HG03066 (cell line): ENCODE results near the gene DNASE2.
A peak's percentile ranks its signal among the peaks of the same experiment; 100 is the strongest.
"Not testable (repeated sequence)": the region's sequence is repeated elsewhere in the genome, so short reads cannot be mapped to it uniquely, and the experiment has no call there.

ENCODE experiments used
- ATAC-seq: cut with Tn5 transposase; IDR thresholded peaks from one replicate; pipeline ENCODE4 v1.9.1; 2021; ENCODE audit warnings: low read depth; ENCODE audit not compliant: unreplicated experiment

DNASE2 gene, protein sequence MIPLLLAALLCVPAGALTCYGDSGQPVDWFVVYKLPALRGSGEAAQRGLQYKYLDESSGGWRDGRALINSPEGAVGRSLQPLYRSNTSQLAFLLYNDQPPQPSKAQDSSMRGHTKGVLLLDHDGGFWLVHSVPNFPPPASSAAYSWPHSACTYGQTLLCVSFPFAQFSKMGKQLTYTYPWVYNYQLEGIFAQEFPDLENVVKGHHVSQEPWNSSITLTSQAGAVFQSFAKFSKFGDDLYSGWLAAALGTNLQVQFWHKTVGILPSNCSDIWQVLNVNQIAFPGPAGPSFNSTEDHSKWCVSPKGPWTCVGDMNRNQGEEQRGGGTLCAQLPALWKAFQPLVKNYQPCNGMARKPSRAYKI

DNA sequence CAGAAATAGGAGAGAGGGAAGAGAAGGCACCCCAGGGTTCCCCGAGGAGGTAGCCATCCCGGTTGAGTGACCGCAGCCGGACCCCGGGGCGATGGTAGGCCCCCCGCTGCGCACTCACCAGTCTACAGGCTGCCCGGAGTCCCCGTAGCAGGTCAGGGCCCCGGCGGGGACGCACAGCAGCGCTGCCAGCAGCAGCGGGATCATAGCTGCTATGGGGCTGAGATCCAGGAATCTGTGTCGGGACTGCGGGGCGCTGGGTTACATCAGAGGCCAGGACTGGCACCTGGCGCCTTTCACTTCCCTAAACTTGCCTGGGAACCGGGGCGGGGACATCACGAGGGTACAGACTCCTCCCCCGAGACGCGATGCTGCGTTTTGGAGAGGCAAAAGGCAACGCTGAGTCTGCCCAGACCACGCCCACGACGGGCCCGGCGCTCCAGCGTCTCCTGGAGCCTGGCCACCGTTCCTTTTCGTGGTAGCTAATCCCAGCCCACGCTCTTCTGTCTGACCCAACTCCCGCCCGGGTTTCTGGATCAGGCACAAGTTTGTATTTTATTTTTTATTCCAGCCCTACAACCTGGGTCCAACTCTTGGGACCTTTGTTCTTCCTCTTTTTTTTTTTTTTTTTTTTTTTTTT, at the start of gene DNASE2:
TSS of gene DNASE2 (minus strand) at position 278 of the 637 bp plus-strand sequence. CDS start at position 204, 74 bp downstream.
- ATAC-seq: peak; percentile 87

DNA sequence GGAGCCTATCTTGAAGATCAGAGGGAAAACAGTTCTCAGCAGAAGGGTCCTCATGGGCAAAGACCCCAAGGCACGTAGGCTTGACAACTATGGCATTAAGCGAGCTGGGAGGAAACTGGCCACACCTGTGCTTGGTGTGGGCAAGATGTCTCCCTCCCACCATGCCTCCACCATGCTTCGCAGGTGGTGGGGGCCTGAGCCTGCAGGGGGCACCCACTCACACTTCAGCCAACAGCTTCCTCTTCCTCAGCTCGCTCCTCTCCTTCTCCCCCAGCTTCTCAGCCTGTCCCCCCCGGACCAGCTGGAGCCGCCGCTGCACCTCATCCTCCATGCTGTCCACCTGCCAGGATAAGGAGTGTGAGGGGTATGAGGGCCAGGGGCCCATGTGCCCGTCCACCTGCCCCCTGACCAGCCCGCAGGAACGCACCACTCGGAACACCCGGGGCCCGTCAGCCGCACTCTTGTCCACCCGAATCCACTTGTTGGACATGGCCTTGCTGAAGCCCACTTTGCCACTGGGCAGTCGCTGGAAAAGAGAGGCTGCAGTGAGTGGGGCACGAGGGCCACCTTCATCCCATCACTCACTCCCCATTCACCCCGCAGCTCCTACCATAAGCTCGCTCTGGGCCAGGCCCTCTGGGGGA, 48.9 kb upstream of the DNASE2 start:
- ATAC-seq: no peak

DNA sequence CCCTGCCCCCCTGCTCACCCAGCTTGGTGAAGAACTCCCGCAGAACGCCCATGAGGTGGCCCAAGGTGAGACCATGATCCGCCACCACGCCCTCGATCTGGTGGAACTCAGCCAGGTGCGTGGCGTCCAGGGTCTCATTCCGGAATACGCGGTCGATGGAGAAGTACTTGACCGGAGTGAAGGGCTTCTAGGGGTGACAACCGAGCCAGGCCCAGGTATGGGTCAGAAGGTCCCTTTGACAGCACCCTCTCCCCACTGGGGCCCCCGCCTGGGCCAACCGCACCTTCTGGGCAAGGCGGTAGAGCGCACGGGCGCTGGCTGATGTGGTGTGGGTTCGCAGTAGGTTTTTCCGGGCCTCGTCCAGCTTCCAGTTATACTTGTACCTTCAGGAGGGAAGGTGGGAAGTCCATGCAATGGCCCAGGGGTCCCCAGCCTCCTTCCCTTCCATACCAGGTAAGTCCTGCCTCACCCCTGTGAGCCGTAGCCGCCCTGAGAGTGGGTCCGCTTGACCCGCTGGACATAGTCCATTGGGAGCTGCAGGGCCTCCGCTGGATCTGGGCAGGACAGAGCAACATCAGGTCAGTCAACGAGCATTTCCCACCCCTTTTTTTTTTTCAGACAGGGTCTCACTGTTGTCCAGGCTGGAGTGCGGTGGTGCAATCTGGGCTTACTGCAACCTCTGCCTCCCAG, 43.5 kb upstream of the DNASE2 start:
- no peak for ATAC-seq

DNA sequence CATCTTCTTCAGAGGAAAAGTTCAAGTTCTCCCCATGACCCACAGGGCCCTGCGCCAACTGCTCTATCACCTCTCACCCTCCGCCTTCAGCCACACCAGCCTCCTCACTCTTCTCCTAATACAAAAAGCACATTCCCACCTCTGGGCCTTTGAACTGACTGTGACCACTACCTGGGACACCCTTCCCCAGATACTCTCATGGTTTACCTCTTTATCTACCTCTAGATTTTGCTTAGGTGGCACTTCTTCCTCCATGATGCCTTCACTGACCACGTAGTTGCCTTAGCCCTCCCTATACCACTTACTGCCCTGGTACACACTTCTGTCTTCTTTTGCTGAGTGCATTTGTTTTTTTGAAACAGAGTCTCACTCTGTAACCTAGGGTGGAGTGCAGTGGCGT, 41.7 kb upstream of the DNASE2 start:
- ATAC-seq: no peak

DNA sequence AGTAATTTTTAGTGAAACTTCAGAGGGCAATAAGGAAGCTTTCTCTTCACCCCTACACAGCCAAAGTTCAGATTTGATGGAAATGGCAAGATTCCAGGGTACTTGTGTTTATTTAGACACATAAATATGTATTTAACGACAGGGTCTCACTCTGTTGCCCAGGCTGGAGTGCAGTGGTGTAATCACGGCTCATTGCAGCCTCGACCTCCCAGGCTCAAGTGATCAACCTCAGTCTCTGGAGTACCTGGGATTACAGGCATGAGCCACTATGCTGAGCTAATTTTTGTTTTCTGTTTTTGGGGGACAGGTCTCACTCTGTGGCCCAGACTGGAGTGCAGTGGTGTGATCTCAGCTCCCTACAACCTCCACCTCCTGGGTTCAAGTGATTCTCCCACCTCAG, 39.8 kb upstream of the DNASE2 start:
- ATAC-seq: no peak

DNA sequence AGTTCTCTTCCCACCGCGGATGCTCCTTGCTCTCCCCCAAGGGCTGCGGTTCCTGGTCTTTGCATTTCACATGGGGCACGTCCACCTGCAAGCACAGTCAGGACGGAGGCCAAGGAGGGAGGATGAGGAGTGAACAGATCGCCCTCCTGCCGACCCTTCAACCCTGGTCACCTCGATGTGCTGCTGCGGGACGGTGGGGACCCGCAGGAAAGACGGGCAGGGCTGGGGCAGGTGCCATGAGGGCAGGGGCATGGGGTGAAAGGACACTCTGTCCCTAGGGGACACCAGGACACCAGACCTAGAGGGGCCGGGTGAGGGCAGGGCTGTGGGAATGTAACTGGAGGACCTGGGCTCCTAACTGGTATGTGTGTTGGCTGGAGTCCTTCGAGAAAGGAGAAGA, 37.0 kb upstream of the DNASE2 start:
- ATAC-seq: no peak

DNA sequence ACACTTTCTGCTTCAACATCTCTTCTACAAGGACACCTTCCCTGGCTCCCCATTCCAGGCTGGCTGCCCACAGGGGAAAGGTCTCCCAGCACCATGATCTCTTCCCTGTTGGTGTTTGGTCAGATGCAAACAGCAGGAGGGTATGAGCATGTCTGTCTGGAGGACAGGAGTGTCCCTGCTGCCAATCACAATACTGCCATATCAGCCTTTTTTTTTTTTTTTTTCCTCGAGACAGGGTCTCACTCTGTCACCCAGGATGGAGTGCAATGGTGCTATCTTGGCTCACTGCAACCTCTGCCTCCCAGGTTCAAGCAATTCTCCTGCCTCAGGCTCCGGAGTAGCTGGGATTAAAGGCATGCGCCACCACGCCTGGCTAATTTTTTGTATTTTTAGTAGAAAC, 34.6 kb upstream of the DNASE2 start:
- ATAC-seq: not testable (repeated sequence)

DNA sequence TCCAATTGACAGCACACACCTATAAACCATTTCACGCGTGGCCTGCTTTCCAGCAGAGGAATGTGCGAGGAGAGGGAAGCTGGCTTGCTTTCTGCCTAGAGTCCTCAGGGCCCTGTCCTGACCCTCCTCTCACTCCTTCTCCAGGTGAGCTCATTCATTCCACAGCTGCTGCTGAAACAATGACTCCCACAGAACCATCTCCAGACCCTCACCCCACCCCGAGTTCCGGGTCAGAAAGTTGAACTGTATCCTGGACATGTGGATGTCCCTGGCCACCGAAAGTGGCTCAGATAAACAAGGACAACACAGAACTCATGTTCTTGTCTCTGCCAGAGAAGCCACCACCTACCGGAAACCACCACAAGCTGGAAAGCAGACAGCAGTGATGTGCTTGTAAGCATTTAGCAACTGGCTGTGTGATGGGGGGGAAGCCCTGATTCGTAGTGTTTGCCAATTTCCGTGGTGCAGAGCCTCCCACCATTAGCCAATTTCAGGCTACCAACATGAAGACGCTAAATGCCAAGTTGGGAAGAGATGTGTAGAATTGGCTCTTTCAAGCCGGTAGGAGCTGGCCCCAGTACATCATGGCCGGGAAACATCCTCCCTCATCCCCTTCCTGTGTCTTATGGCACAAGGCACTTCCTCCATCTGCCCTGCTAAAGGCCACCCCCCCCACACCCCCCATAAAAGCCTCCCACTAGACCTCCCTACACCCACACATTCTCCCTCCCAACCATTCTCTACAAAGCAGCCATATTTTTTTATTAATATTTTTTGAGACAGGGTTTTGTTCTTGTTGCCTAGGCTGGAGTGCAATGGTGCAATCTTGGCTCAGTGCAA, 32.8 kb upstream of the DNASE2 start:
- no peak for ATAC-seq

DNA sequence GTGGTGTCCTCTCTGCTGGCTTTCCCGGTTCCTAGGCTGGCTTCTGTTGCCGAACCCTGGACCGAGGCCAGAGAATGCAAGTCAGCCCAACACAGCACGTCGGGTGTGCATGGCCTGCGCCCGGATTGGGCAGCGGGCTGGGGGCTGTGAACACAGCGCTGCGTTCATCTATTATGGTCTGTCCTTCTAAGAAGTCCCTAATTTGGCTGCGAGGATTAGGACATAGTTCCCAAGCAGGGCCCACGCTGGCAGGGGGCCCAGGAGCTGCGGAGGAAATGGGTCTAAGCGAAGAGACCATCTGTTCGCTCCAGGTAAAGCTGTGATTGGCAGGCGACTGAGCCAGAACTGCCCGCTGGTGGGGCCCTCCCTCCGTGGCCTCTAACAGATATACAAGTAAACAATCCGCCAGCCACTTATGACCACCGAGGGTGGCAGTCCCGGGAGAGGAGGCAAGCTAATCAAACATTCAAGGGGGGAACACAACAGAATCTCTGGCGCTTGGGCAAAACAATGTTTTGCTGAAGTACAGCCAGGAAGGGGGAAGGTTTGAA, 31.8 kb upstream of the DNASE2 start:
- ATAC-seq: no peak

DNA sequence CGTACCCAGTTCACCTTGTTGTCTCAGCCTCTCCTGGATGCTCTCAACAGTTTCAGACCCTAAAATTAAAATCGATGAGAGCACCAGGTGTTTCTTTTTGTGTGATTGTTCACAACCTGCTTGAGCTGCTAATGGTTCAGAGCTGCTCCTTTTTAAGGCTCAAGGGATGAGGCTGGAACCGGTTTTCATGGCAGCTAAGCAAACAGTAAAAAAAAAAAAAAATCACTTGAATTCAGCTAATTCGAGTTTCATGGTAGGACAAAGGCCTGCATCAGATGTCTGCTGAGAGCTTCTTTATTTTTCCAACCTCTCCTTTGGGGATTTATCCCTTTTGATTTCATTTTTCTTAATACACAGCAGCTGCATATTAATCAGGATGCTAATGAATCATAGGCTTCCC, 31.3 kb upstream of the DNASE2 start:
- no peak for ATAC-seq

DNA sequence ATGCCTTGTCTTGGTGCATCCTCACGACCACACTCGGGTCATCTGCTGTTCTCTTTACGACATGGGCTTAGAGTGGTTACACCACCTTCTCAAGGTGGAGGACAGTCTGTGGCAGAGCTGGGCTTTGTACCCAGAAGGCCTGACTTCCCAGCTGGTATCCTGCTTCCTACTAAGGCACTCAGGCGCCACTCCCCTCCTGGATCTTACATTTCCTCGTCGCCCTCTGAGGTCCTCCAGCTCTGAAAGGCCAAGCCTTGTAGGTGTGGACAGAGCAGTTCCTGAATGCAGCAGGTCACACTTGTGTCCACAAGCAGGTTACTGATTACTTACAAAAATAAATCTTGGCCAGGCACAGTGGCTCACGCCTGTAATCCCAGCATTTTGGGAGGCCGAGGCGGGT, 25.9 kb upstream of the DNASE2 start:
- ATAC-seq: no peak

DNA sequence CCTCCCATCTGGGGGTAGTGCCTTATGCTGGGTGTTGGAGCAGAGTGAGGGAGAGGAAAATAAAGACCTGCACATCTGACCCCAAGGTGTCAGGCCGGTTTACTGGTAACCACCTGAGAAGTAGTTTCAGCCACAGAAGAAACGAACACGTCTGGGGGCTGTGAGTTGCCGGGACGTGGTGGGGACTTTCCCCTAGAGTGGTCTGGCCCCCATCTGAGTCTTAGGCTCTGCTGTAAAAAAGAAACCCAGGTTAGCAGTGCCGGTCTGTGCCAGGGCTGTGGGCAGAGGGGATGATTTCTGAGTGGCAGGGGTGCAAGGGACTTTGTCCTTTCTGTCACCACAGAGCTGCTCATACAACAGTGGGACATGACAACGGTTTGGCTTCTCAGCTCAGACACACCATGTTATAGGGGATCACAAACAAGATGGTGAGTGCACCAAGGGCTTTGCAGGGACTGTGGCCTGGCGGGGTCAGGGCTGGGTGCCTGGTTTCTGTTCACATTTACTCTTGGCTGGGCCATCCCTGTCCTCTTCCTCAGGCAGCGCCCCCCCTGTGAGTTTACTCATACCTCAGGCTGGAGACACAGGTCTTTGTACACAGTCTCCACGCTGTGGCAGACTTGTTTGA, 18.8 kb upstream of the DNASE2 start:
- ATAC-seq: peak; percentile 75

DNA sequence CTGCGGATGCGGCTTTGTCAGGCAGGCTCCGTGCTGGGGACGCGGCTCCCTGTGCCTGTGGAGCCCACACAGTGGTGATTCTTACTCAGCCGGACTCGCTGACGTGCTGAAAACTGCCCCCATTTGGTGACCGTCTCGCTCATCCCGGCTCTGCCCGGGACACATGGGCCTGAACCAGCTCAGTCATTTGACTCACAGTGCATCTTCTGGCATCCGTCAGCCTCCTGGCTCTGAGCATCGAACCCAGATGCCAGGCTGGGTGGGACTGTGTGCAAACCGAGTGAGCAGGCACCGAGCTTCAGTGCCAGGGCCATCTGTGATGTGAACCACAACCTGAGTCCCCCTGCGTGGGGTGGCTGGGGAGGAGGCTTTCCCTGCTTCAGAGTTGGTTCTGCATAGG, 15.2 kb upstream of the DNASE2 start:
- no peak for ATAC-seq

DNA sequence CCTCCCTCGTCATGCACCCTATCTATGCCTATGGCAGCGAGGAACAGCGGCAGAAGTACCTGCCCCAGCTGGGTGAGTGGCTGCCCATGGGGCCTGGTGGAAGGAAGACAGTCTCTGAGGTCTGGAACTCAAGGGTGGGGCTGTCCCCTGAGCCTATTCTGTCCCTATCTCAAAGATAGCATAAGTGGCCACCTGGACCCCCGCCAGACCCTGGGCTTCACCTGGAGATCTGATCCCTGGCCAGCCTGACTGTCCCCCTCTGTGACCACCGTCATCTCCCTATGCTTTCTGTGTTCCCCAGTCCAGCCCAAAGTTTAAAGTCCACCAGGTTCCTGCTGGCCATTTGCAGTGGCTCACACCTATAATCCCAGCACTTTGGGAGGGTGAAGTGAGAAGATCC, 12.3 kb upstream of the DNASE2 start:
- ATAC-seq: no peak

DNA sequence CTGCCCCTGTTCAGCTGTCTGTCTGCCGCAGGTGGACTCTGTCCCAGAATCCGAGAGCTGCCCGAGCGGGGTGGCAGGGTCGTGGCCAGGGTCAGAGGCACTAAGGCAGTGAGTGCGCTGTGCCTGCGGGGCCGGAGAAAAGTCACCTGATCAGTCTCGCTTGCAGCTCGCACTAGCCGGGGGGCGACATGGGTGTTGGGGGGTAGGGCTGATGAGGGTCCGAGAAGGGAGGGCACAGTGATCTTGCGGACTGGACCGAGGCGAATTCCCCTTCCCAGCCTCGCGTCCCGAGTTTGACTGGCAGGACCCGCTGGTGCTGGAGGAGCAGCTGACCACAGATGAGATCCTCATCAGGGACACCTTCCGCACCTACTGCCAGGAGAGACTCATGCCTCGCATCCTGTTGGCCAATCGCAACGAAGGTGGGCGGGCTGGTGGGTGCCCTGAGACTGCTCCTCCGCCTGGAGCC, 10.3 kb upstream of the DNASE2 start:
- ATAC-seq: no peak

DNA sequence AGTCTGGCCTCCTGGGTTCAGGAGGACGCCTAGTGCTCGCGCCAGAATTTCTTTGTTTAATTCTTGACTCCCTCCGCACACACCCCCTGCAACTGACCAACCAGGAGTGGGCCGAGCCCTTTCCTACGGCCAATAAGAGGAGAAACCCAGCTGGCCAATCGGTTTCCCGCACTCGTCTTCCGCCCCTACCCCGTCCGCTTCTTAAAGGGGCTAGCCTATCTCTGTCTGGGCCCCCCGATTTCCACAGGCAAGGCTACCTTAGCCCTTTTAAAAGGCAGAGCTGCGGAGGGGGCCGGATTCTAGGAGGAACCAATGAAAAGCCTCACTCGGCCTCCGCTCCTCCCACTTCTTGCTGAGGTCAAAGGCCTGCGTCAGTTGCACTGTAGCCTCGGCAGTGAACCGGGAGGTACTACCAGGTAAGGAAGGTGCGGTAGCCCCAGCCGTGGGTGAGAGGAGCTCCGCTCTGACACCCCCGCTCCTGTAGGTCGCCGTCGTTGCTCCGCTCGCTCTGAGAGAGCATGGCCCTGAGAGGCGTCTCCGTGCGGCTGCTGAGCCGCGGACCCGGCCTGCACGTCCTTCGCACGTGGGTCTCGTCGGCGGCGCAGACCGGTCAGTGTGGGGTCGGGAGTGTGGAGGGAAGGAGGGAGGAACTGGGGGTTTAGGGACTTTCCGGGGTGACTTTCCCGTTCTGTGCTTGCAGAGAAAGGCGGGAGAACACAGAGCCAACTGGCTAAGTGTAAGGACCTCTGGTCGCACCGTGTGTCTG, 9.7 kb upstream of the DNASE2 start, which contains the start of gene GCDH:
TSS of gene GCDH (plus strand) at position 374 of the 766 bp plus-strand sequence. CDS start at position 519, 145 bp downstream.
- peak; percentile 92 for ATAC-seq

DNA sequence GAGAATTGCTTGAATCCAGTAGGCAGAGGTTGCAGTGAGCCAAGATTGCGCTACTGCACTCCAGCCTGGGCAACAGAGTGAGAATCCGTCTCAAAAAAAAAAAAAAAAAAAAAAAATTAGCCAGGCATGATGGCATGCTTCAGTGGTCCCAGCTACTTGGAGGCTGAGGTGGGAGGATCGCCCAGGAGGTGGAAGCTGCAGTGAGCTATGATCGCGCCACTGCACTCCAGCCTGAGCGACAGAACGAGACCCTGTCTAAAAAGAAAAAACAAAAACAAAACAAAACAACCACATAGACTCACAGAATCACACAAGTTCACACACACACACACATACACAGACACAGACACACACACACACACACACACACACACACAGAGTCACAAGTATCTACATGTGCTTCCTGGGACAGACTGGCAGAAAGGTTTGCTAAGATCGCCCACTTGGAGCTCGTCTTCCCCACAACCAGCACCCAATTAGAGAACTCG, 9.1 kb upstream of the DNASE2 start:
- not testable (repeated sequence) for ATAC-seq

DNA sequence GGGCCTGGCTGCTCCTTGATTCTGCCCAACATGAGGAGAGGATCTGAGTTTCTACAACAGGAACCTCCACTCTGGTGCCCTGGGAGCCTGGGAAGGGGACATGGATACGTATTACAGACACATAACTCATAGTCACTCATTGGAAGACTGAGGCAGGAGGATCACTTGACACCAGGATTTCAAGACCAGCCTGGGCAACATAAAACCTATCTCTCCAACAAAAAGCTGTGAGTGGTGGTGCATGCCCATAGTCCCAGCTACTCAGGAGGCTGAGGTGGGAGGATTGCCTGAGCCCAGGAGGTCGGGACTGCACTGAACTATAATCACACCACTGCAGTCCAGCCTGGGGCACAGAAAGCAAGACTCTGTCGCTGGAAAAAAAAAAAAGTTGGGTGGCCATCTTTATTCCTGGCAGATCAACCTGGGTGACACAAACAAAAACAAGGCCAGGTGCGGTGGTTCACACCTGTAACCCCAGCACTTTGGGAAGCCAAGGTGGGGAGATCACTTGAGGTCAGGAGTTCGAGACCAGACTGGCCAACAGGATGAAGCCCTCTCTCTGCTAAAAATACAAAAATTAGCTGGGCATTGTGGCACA, 6.9 kb upstream of the DNASE2 start:
- no peak for ATAC-seq
